ENCODE data around the gene ALPG.

GRCh38 chr2:232458661-232459418 is 52.2 kb downstream of the ALPG start:
- TF ChIP-seq TCF7L2 (IDR thresholded peaks at IDR 0.05; ENCODE audit: low read depth, low read length) (no peak), CTCF (IDR thresholded peaks at IDR 0.05) (no peak)
